Measurements from ENCODE around the gene WDR70.
"Not testable (repeated sequence)": the region's sequence is repeated elsewhere in the genome, so short reads cannot be mapped to it uniquely, and the experiment has no call there.

WDR70 gene

GRCh38 chr5:37454402-37455055, 75.4 kb downstream of the WDR70 start:
- DNase-seq (ENCODE audit: low spot score): not testable (repeated sequence)

GRCh38 chr5:37463191-37464051, 84.3 kb downstream of the WDR70 start:
- DNase-seq (ENCODE audit: low spot score): not testable (repeated sequence)

- DNase-seq (ENCODE audit: low spot score): not testable (repeated sequence)
These were observed 85.5 kb downstream of the WDR70 start for GRCh38 chr5:37464581-37464980.

- DNase-seq (ENCODE audit: low spot score): not testable (repeated sequence)
These were observed 90.3 kb downstream of the WDR70 start for GRCh38 chr5:37469383-37469782.

GRCh38 chr5:37471666-37472197, 92.6 kb downstream of the WDR70 start:
- DNase-seq (ENCODE audit: low spot score): no peak

- DNase-seq (ENCODE audit: low spot score): no peak
These were observed 98.3 kb downstream of the WDR70 start for GRCh38 chr5:37477426-37477825.

GRCh38 chr5:37478121-37478894, 99.2 kb downstream of the WDR70 start:
- DNase-seq (ENCODE audit: low spot score): no peak

GRCh38 chr5:37481395-37481794, 102.3 kb downstream of the WDR70 start:
- not testable (repeated sequence) for DNase-seq (ENCODE audit: low spot score)

GRCh38 chr5:37490120-37490810, 111.1 kb downstream of the WDR70 start:
- no peak for DNase-seq (ENCODE audit: low spot score)

- DNase-seq (ENCODE audit: low spot score): no peak
These were observed 111.8 kb downstream of the WDR70 start for GRCh38 chr5:37490931-37491330.

- DNase-seq (ENCODE audit: low spot score): no peak
These were observed 113.8 kb downstream of the WDR70 start for GRCh38 chr5:37492778-37493555.

- no peak for DNase-seq (ENCODE audit: low spot score)
These were observed 115.6 kb downstream of the WDR70 start for GRCh38 chr5:37494756-37495155.

GRCh38 chr5:37495210-37495609, 116.1 kb downstream of the WDR70 start:
- DNase-seq (ENCODE audit: low spot score): peak; percentile 21

- DNase-seq (ENCODE audit: low spot score): peak; percentile 72
These were observed 116.7 kb downstream of the WDR70 start for GRCh38 chr5:37495668-37496347.

GRCh38 chr5:37496902-37497445, 117.9 kb downstream of the WDR70 start:
- no peak for DNase-seq (ENCODE audit: low spot score)

GRCh38 chr5:37501152-37501551, 122.0 kb downstream of the WDR70 start:
- DNase-seq (ENCODE audit: low spot score): no peak

GRCh38 chr5:37506241-37506640, 127.1 kb downstream of the WDR70 start:
- no peak for DNase-seq (ENCODE audit: low spot score)

- no peak for DNase-seq (ENCODE audit: low spot score)
These were observed 127.6 kb downstream of the WDR70 start for GRCh38 chr5:37506722-37507121.

- no peak for DNase-seq (ENCODE audit: low spot score)
These were observed 132.5 kb downstream of the WDR70 start for GRCh38 chr5:37511646-37512045.

GRCh38 chr5:37514946-37515345, 135.8 kb downstream of the WDR70 start:
- DNase-seq (ENCODE audit: low spot score): no peak
